Activated T-cell treated with anti-CD3 and anti-CD28 coated beads, Interleukin-2, amount 50 U/mL, for 4 hours (primary cell): ENCODE results near the gene RYR3. TPM values are rescaled to one million over a fixed set of nuclear protein-coding genes. Genes with fewer than 3 reads are reported as not detected.

ENCODE experiments used
- ATAC-seq, 2 donors: fragments of 200-7000 bp; cut with Tn5 transposase; one replicate each; pipeline ENCODE4 v1.10.0; 2021
- DNase-seq: peaks from one replicate; pipeline ENCODE4 v3.0.0-alpha.2; 2020
- H3K27me3 Mint-ChIP-seq: one replicate; pipeline ENCODE4 v1.8.0; 2021; ENCODE audit warnings: low read depth, mixed read lengths
- H3K36me3 Mint-ChIP-seq: one replicate; pipeline ENCODE4 v1.8.0; 2022; ENCODE audit warnings: mixed read lengths; ENCODE audit not compliant: insufficient read depth
- H3K4me1 Mint-ChIP-seq: one replicate; pipeline ENCODE4 v1.8.0; 2021; ENCODE audit warnings: low read depth, mixed read lengths
- H3K4me3 Mint-ChIP-seq: one replicate; pipeline ENCODE4 v1.8.0; 2021; ENCODE audit warnings: mild to moderate bottlenecking, moderate library complexity, mixed read lengths
- H3K9me3 Mint-ChIP-seq: one replicate; pipeline ENCODE4 v1.8.0; 2021; ENCODE audit warnings: mixed read lengths
- total RNA-seq, 3 donors: library from RNA; stranded (reverse); gene quantifications; one replicate each; pipeline ENCODE4 v1.2.1, GENCODE V29; 2021

Gene RYR3
- not detected for total RNA-seq

DNA sequence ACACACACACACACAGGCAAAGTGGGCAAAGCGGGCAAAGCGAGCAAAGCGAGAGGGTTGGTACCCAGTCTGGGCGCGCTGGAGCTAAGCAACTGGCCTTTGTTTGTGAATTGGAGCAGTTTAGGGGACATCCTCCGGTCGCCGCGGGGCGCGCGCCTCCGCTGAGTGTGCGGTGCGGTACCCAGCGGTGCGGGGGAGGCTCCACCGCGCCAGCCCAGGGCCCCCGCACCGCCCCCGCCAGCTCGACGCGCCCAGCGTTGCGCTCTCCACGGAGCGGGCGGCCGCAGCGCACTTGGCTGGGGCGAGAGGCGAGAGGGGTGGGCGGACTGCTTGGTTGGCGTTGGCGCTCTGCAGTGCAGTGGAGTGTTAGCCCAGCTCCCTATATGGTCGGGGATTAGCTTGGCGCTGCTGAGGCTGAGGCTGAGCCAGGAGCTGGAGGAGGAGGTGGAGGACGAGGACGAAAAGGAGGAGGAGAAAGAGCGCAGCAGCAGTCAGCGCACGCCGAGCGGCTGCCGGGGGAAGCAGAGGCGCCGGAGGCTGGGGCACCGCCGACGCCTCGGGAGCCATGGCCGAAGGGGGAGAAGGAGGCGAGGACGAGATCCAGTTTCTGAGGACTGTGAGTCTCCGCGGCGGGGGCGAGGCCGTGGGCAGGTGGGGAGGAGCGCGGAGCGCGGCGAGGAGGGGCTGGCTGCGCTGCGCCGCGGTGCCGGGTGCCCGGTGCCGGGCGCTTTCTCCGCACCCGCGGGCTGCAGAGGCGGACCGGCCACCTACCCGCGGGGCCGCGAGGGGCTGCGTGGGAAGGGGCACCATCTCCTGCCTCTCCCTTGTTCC, at the start of gene RYR3:
RYR3 (plus strand) TSS at position 487 of the 831 bp plus-strand sequence; CDS start at position 566, 79 bp downstream.
- peak; percentile 28 to 32 for ATAC-seq
- Mint-ChIP-seq H3K27me3 (peaks cover 58% of the 10 kb centered on the region), H3K4me3 (peak within 1 kb of the TSS; percentile 23), H3K36me3 (no peaks in the 10 kb centered on the region), H3K4me1 (peaks cover 4% of the 10 kb centered on the region), H3K9me3 (no peaks in the 10 kb centered on the region)
- no peak for DNase-seq

DNA sequence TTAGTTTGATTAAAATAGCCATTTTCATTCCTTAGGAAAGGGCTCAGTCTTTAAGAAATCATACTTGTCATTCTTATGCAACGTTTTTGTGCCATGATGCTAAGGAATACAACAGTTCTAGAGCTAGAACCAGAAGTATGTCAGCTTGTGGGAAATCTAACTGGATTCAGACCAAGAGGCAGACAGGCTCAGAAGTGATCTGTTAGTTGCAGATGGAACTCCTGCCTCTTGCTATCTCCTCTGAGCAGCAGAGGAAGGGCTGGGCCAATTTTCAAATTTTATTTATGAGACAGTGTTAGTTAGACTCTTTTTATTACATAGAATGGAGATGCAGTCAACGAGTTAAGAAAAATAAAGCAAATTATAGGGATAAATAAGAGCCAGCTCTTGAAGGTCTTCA, 48.5 kb upstream of the RYR3 start:
- Mint-ChIP-seq H3K4me3 (no peak overlapping the region), H3K4me1 (no peaks in the 10 kb centered on the region), H3K36me3 (no peaks in the 10 kb centered on the region), H3K9me3 (no peaks in the 10 kb centered on the region), H3K27me3 (peaks cover 5% of the 10 kb centered on the region)
- no peak for ATAC-seq
- DNase-seq = no peak

DNA sequence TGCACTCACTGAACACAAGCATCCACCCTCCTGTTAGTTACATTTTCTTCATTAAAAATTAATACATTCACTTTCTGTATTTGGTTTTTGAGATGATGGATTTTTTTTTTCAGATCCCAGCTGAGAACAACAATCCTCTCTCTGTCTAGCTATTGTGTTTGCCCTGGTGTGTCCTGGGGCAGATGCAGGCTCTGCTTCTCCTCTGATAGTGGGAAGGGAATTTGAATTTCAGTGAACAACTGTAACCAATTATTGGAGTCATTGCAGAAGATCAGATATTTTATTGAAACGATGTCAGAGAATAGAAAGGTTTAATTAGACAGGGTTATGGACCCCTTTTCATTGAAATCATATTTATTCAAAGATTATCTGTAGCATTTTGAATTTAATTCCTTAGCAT, 33.1 kb upstream of the RYR3 start:
- H3K4me1 Mint-ChIP-seq = no peaks in the 10 kb centered on the region
- no peak for ATAC-seq
- H3K36me3 Mint-ChIP-seq = no peaks in the 10 kb centered on the region
- no peak for DNase-seq
- H3K9me3 Mint-ChIP-seq = peaks cover 11% of the 10 kb centered on the region
- H3K27me3 Mint-ChIP-seq = peaks cover 31% of the 10 kb centered on the region
- H3K4me3 Mint-ChIP-seq = no peak overlapping the region

DNA sequence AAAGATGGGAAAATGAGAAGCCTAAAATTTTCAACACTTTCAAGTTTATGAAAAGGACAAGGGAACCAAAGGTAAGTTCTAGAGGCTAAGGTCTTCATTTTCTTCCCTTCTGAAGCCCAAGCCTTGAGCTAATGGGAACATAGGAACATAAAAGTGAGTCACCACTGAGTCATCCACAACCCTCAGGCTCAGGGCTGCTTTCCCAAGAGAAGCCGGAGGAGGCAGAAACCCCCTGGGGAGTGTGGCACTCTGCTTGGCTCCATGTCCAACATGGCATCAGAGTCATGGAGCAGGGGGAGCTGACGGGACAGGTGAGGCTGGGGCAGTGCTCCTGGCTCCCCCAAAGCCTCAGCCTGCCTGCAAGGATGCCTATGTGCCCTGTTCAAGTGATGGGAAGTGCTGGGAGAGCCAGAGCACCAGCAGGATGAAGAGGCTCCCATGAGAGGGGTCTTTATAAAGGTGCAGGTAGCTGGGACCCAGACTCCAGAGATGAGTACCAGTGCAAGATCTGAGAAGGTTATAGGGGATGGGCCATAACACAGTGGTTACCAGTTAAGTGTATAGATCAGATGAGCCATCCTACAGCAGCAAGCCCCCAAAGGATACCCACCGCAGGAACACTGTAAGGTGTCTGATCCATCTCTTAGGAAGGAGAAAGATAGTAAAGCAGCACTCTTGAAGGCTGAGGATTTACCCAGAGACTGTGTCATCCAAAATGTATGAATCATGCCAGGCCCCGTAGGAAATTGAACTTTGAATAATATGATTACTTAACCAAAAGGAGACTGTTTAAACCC, 31.8 kb upstream of the RYR3 start:
- no peak for ATAC-seq
- no peak overlapping the region for H3K4me3 Mint-ChIP-seq

DNA sequence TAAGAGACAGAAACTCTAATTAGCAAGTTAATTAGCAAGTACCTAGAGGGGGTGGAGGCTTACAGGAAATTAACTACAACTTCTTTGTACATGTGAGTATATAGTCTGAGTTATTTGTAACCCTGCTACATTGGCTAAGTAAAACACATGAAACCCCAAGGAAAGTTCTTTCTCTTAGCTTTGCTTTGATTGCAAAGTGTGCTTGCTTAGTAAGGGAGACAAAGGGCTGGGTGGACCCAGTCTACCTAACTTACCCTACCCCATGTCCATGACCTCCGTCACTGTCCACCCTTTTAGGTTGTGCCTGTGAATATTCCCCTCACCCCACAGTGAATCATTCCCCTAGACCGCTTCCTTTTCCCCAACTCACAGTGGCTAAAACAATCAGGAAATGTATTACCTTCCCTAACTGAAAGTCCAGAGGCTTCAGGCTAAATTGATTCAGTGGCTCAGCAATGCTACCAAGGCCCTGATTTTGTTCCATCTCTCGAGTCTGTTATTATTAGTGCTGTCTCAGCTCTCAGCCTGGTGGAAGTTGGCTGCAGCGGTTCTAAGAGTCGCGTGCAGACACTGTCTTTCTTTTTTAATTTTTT, 31.1 kb upstream of the RYR3 start:
- Mint-ChIP-seq H3K9me3 (no peaks in the 10 kb centered on the region), H3K36me3 (no peaks in the 10 kb centered on the region), H3K4me1 (no peaks in the 10 kb centered on the region), H3K27me3 (peaks cover 17% of the 10 kb centered on the region), H3K4me3 (no peak overlapping the region)
- DNase-seq (no peak), ATAC-seq (no peak)

More for the DNA sequence above, 31.8 kb upstream of the RYR3 start:
- peaks cover 4% of the 10 kb centered on the region for H3K9me3 Mint-ChIP-seq
- no peaks in the 10 kb centered on the region for H3K36me3 Mint-ChIP-seq
- no peak for DNase-seq
- peaks cover 23% of the 10 kb centered on the region for H3K27me3 Mint-ChIP-seq
- H3K4me1 Mint-ChIP-seq = no peaks in the 10 kb centered on the region

DNA sequence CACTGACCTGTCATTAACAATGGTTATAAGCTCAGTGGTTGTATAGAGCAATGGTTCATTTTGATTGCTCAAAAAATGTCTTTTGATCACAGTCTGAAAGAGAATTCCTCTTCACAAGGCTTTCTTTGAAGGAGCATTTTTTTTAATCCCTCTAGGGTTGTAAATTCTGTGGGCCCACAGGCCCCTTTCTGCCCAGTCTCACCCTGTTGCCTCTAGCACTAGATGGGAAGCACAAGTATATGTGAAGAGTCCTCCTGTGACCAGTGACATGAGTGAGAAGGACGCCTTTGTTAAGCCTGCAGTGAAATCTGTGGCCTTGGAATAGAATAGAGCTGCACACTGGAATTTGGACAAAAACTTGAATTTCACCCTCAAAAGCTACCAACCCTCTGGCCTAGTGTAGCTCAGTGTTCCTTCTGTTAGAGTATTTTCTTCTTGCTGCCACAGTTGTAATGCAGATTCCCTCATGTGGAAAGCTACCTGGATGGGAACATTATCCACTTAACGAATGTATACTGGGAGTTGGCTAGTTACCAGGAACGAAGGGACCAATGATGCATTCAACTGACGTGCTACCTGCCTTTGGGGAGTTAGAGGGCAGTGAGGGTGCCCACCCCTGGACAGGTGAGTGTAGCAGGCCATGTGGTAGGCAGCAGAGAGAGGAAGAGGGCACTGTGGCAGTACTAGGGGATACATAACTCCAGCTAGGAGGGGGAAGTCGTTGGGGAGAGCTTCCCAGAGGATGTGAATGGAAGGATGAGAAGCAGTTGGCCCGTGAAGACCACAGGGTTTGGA, 28.3 kb upstream of the RYR3 start:
- DNase-seq (no peak), ATAC-seq (no peak)
- H3K36me3 Mint-ChIP-seq = no peaks in the 10 kb centered on the region
- H3K27me3 Mint-ChIP-seq = peaks cover 13% of the 10 kb centered on the region
- H3K4me3 Mint-ChIP-seq = no peak overlapping the region
- H3K9me3 Mint-ChIP-seq = no peaks in the 10 kb centered on the region
- no peaks in the 10 kb centered on the region for H3K4me1 Mint-ChIP-seq

DNA sequence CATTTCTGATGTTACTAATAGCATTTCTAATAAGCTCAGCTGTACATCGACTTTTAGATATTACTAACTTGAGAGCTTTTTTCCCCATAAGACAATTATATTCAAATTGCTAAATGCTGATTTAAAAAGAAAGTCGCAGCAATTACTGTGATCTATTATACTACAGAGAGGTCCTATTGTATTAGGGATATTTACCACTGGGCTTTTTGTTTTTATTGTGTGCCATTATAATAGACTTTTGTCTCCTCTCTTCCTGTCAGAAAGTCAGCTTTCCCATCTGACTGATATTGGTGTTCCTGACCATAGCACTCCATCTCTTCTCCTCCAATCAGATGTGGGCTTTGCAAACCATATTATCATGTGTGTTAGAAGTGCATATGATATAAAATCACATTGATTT, 27.2 kb upstream of the RYR3 start:
- H3K9me3 Mint-ChIP-seq = no peaks in the 10 kb centered on the region
- H3K36me3 Mint-ChIP-seq = no peaks in the 10 kb centered on the region
- H3K4me1 Mint-ChIP-seq = no peaks in the 10 kb centered on the region
- no peak overlapping the region for H3K4me3 Mint-ChIP-seq
- DNase-seq (no peak), ATAC-seq (no peak)
- peaks cover 9% of the 10 kb centered on the region for H3K27me3 Mint-ChIP-seq

DNA sequence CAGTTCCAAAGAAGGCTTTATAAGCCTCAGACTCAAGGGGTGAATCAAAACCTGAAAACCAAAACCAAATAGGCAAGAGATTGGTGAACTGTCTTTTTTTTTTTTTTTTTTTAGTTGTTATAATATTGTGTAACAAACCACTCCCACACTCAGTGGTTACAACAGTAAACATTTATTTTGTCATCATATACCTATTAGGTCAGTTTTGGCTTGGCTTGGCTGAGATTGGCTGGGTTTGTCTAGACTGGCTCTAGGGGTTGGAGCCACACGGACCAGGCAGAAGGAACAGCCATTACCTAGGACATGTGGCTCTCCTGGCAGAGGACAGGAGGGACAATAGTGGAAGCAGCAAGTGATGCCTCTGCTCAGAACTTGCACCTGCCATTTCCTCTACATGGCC, 26.4 kb upstream of the RYR3 start:
- DNase-seq (no peak), ATAC-seq (no peak)
- Mint-ChIP-seq H3K27me3 (peaks cover 4% of the 10 kb centered on the region), H3K4me3 (no peak overlapping the region), H3K36me3 (no peaks in the 10 kb centered on the region), H3K4me1 (no peaks in the 10 kb centered on the region), H3K9me3 (no peaks in the 10 kb centered on the region)

DNA sequence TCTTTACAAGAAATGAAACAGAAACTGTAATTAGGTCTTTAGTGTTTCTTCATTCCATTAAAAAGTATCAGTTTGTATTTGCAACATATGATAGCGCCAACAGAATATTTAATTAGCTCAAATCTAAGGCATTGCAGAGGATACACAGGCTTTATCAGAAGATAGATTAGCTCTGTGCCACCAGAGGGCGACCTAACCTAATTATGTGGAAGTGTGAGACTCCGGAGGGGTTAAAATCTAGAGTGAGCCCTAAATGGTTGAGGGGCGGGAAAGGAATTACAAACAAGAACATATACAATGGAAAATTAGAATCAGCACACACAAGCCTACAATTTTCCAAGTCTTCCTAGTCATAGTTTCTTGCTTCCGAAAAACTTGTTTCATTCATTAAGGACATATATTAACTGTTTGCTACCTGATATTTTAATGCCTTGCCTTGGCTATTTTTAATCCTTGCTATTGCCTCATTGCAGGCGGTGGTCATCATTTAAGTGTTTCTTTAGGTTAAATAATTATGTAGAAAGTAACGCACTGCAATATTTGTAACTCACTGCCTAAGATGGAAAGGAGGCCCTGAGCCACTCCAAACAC, 18.0 kb upstream of the RYR3 start:
- DNase-seq (no peak), ATAC-seq (peak in 1 of 2 donors; percentile 43)
- Mint-ChIP-seq H3K27me3 (peaks cover 2% of the 10 kb centered on the region), H3K4me3 (no peak overlapping the region), H3K36me3 (no peaks in the 10 kb centered on the region), H3K9me3 (no peaks in the 10 kb centered on the region), H3K4me1 (no peaks in the 10 kb centered on the region)

DNA sequence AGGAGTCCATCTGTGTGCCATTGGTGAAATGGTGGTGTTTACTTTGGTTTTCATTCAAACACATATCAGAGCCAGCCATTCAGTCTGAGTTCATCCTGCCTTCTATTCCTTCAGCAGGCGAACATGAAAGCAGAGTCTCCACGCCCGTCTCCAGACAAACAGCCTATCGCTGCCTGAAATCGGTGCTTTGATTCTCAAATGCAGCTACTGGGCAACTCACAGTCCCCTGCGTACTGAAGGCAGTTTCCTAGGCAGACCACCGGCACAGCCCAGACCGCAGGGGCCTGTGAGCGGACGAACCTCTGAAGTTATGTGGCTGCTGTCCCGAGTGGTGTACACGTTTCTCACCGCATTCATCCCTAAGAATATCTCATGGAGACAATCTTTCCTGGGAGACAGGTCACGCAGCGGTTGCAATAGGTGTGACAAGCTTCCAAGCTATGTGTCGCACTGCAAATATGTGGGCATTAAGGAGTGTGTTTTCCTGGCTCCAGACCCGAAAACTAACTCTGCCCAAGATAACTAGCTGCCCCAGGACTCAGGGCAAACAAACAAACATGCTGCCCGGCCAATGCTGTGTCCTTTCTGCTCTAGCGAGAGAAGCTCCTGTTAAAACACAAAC, 16.9 kb upstream of the RYR3 start:
- Mint-ChIP-seq H3K9me3 (no peaks in the 10 kb centered on the region), H3K4me3 (no peak overlapping the region), H3K36me3 (no peaks in the 10 kb centered on the region), H3K4me1 (no peaks in the 10 kb centered on the region), H3K27me3 (peaks cover 2% of the 10 kb centered on the region)
- DNase-seq (no peak), ATAC-seq (no peak)

DNA sequence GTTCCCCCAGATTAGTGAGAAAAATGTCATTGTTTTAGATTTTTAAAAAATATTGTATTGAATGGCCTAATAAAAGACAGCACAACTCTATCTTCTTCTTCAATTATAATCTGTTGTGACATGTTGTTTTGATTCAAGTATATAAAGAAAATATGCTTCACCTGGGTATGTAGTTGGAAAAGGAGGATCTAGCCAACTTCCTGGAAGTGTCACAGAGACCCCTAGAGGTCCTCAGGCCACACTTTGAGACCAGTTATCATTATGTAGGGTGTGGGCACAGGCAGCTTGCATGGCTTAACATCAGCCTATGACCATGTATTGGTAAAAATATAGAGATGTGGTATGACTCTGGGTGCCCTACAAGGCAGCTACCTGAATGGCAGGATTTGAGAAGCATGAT, 14.7 kb upstream of the RYR3 start:
- Mint-ChIP-seq H3K27me3 (peaks cover 2% of the 10 kb centered on the region), H3K36me3 (no peaks in the 10 kb centered on the region), H3K4me3 (no peak overlapping the region), H3K4me1 (no peaks in the 10 kb centered on the region), H3K9me3 (no peaks in the 10 kb centered on the region)
- ATAC-seq (no peak), DNase-seq (no peak)

DNA sequence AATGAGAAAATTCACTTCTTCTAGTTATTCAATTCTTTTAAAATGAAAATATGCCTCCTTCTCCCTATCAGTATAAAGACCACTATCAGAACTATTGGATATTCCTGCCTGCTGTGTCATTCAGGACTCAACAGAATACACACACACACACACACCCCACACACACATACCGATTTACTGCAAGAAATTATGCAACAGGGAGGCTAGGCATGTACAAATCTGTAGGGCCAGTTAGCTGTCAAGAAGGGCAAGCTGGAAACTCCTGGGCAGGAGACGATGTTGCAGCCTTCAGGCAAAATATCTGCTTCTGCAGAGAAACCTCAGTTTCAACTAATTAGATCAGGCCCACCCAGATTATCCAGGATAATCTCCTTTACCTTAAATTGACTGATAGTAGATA, 13.9 kb upstream of the RYR3 start:
- ATAC-seq (no peak), DNase-seq (no peak)
- H3K4me3 Mint-ChIP-seq = no peak overlapping the region
- no peaks in the 10 kb centered on the region for H3K9me3 Mint-ChIP-seq
- no peaks in the 10 kb centered on the region for H3K4me1 Mint-ChIP-seq
- no peaks in the 10 kb centered on the region for H3K36me3 Mint-ChIP-seq
- H3K27me3 Mint-ChIP-seq = peaks cover 2% of the 10 kb centered on the region

DNA sequence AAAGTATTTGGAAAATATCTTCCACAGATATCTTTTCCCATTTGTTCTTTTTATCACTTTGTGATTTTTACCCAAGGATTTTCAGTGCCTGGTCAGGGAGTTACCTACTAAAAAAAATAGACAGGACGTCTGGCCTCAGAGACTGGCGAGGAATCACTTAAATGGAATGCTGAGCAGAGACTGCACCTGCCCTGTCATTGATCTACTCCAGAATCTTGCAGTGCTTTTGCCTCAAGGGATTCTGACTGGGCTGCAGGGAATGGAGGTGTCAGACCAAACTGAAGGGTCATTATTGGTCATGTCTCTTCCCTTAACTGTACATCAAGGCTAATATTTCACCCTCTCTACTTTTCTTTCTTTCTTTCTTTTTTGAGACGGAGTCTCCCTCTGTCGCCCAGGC, 12.1 kb upstream of the RYR3 start:
- ATAC-seq (no peak), DNase-seq (no peak)
- Mint-ChIP-seq H3K4me3 (no peak overlapping the region), H3K36me3 (no peaks in the 10 kb centered on the region), H3K27me3 (peaks cover 3% of the 10 kb centered on the region), H3K9me3 (no peaks in the 10 kb centered on the region), H3K4me1 (no peaks in the 10 kb centered on the region)
